Esophagus squamous epithelium (tissue), 5 donors: ENCODE data around the gene ITGAL. TPM values are rescaled to one million over a fixed set of nuclear protein-coding genes. Genes with fewer than 3 reads are reported as not detected.

ENCODE experiments used
- DNase-seq: peaks from one replicate; lab custom pipeline; 2025; lab: John Stamatoyannopoulos, UW
- H3K27ac ChIP-seq, 4 donors: fragments of 200-600 bp; sonication (generic); one replicate each; pipeline ENCODE4 v1.5.1; 2016 to 2019; ENCODE audit warnings: mild to moderate bottlenecking in 1 of 4
- H3K27me3 ChIP-seq, 4 donors: fragments of 200-600 bp; sonication (generic); 1 replicate in 3 of 4; 2 replicates in 1 of 4; pipeline versions ENCODE4 v1.5.1 to v1.6.0; 2017 to 2021; ENCODE audit warnings: antibody characterized with exemption in 1 of 4
- H3K36me3 ChIP-seq, 3 donors: fragments of 200-600 bp; sonication (generic); one replicate each; pipeline ENCODE4 v1.5.1; 2016 to 2019
- H3K4me1 ChIP-seq, 3 donors: fragments of 200-600 bp; sonication (generic); one replicate each; pipeline ENCODE4 v1.5.1; 2017 to 2019
- H3K4me3 ChIP-seq, 4 donors: fragments of 200-600 bp; sonication (generic); 1 replicate in 3 of 4; 2 replicates in 1 of 4; pipeline ENCODE4 v1.5.1; 2016 to 2019; ENCODE audit warnings: mild to moderate bottlenecking in 2 of 4, moderate library complexity in 1 of 4
- H3K9me3 ChIP-seq, 3 donors: fragments of 200-600 bp; sonication (generic); one replicate each; pipeline ENCODE4 v1.5.1; 2016 to 2019
- POLR2A ChIP-seq, 4 donors: fragments of 450-650 bp; IDR thresholded peaks; one replicate each; pipeline ENCODE4 v1.6.1; 2017; ENCODE audit warnings: antibody characterized with exemption in 4 of 4, mild to moderate bottlenecking in 4 of 4, moderate library complexity in 3 of 4
- WGBS, 2 donors: methylation state at CpG; one replicate each; pipeline ENCODE4 v1.1.5; 2018; 5-methylcytosine and 5-hydroxymethylcytosine counted together
- intact Hi-C: fragments of 100-400 bp; cut with DNase I; formaldehyde crosslinking; loops from one replicate; pipeline ENCODE4 v1.15.0; 2022
- total RNA-seq, 4 donors: library from RNA; depleted of rRNA; stranded (reverse); fragments of >200 nt; gene quantifications; one replicate each; pipeline ENCODE4 v1.1.0, GENCODE V29; 2016
- TF ChIP-seq, protein P1 (sequence below), 6 experiments: fragments of 450-650 bp in 4 of 6; fragments of 200-600 bp in 2 of 6; sonication (generic) in 2 of 6; IDR thresholded peaks; one replicate each; pipeline ENCODE4 v1.5.1; 2016 to 2019; ENCODE audit warnings: antibody characterized with exemption in 6 of 6, mild to moderate bottlenecking in 4 of 6, moderate library complexity in 4 of 6
- donor health status: DM: yes; HTN: yes; CAD: no.

ITGAL gene
- total RNA-seq, 4 donors from 2014 or later = 1.3 to 4.4 (median 2.4) TPM

DNA sequence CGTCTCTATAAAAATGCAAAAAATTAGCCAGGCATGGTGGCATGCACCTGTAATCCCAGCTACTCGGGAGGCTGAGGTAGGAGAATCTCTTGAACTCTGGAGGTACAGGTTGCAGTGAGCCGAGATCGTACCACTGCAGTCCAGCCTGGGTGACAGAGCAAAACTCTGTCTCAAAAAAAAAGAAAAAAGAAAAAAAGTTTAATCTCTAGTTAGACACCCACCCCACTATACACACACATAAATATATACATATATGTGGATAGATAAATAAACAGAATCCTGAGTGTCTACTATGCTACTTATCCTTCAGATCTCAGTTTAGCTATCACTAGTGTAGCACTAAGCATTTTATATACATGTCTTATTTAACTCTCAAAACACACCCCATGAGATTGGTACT is 18.7 kb downstream of the ITGAL start:
- TF ChIP-seq POLR2A (IDR thresholded peaks at IDR 0.05) = no peak
- TF ChIP-seq, protein P1, sequence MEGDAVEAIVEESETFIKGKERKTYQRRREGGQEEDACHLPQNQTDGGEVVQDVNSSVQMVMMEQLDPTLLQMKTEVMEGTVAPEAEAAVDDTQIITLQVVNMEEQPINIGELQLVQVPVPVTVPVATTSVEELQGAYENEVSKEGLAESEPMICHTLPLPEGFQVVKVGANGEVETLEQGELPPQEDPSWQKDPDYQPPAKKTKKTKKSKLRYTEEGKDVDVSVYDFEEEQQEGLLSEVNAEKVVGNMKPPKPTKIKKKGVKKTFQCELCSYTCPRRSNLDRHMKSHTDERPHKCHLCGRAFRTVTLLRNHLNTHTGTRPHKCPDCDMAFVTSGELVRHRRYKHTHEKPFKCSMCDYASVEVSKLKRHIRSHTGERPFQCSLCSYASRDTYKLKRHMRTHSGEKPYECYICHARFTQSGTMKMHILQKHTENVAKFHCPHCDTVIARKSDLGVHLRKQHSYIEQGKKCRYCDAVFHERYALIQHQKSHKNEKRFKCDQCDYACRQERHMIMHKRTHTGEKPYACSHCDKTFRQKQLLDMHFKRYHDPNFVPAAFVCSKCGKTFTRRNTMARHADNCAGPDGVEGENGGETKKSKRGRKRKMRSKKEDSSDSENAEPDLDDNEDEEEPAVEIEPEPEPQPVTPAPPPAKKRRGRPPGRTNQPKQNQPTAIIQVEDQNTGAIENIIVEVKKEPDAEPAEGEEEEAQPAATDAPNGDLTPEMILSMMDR (IDR thresholded peaks at IDR 0.05) = no peak
- H3K9me3 ChIP-seq = no peaks in the 10 kb centered on the region
- no peaks in the 10 kb centered on the region for H3K36me3 ChIP-seq
- no peak for DNase-seq
- intact Hi-C loops = no loop called here
- H3K4me3 ChIP-seq = no peak overlapping the region
- peaks cover 0 to 6% (median 0%) of the 10 kb centered on the region in 4 donors for H3K27me3 ChIP-seq
- H3K4me1 ChIP-seq = peaks cover 0 to 33% (median 0%) of the 10 kb centered on the region in 3 donors
- H3K27ac ChIP-seq = no peak overlapping the region
- 82 to 84% methylated on average over 3 to 4 of the region's 4 CpGs for WGBS, 2 donors

DNA sequence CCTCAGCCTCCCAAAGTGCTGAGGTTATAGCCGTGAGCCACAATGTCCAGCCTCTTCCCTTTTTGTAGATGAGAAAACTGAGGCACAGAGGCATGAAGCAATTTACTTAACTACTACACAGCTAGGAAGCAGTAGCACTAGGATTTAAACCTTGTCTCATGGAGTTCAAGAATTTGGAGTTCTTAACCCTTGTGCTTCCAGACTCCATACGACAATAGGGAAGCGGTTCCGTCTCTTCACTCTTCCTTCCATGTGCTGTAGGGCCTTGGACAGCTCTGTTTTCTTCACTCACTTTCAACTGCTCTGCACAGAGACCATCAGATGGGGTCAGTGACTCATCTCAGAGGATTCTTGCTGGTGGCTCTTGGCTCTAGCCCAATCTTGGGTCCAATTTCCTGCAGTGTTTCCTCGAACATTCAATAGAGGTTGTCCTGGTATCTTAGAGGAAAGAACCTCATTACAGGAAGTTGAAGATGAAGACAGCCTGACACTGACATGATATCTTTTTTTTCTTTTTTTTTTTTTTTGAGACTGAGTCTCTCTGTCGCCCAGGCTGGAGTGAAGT is 19.3 kb downstream of the ITGAL start:
- Histone ChIP-seq H3K4me3 (no peak overlapping the region), H3K27me3 (peaks cover 0 to 7% (median 0%) of the 10 kb centered on the region in 4 donors), H3K27ac (no peak overlapping the region), H3K36me3 (no peaks in the 10 kb centered on the region), H3K9me3 (no peaks in the 10 kb centered on the region), H3K4me1 (peaks cover 0 to 33% (median 0%) of the 10 kb centered on the region in 3 donors)
- intact Hi-C loops = no loop called here
- DNase-seq = no peak
- TF ChIP-seq POLR2A (IDR thresholded peaks at IDR 0.05) = no peak
- TF ChIP-seq, protein P1 (IDR thresholded peaks at IDR 0.05) = no peak
- 30 to 41% methylated on average over 6 of the region's 6 CpGs for WGBS, 2 donors

DNA sequence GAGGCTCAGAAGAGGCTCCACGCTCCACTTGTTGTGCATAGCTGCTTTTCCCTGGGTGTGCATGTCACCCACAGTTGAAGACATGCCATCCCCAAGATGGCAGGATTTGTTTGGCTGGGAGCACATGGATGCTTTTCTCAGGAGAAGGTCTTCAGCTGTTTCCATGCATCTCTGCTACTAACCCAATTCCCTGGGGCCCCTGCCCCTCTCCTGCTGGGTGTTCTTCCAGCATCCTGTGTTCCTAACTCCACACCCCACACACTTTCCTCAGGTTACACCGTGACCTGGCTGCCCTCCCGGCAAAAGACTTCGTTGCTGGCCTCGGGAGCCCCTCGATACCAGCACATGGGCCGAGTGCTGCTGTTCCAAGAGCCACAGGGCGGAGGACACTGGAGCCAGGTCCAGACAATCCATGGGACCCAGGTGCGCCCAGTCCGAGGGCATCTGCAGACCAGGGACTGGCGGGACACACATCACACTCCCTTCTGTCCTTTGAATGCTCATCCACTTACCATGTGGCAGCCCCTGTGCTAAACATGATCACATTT is 21.5 kb downstream of the ITGAL start:
- H3K9me3 ChIP-seq = no peaks in the 10 kb centered on the region
- H3K36me3 ChIP-seq = no peaks in the 10 kb centered on the region
- H3K4me3 ChIP-seq = no peak overlapping the region
- TF ChIP-seq POLR2A (IDR thresholded peaks at IDR 0.05) = no peak
- H3K4me1 ChIP-seq = peaks cover 0 to 32% (median 0%) of the 10 kb centered on the region in 3 donors
- H3K27ac ChIP-seq = no peak overlapping the region
- no peak for DNase-seq
- intact Hi-C loops = no loop called here
- 76 to 83% methylated on average over 8 to 10 of the region's 11 CpGs for WGBS, 2 donors
- peaks cover 0 to 7% (median 0%) of the 10 kb centered on the region in 4 donors for H3K27me3 ChIP-seq

DNA sequence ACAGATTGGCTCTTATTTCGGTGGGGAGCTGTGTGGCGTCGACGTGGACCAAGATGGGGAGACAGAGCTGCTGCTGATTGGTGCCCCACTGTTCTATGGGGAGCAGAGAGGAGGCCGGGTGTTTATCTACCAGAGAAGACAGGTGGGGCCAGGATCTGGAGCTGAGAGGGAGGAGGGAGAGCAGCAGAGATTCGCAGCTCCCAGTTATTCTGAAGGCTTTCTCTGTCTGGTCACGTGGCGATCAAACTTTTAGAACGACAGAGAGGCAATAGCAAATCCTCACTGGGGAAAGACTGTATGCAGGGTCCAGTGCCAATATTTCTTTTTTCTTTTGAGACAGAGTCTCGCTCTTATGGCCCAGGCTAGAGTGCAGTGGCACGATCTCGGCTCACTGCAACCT is 22.2 kb downstream of the ITGAL start:
- H3K4me1 ChIP-seq = peaks cover 0 to 25% (median 0%) of the 10 kb centered on the region in 3 donors
- H3K27ac ChIP-seq = no peak overlapping the region
- WGBS, 2 donors = 67 to 81% methylated on average over 8 to 11 of the region's 12 CpGs
- H3K27me3 ChIP-seq = peaks cover 0 to 7% (median 0%) of the 10 kb centered on the region in 4 donors
- H3K36me3 ChIP-seq = no peaks in the 10 kb centered on the region
- intact Hi-C loops = no loop called here
- DNase-seq = no peak
- TF ChIP-seq POLR2A (IDR thresholded peaks at IDR 0.05) = no peak
- TF ChIP-seq, protein P1 (IDR thresholded peaks at IDR 0.05) = no peak
- no peak overlapping the region for H3K4me3 ChIP-seq
- no peaks in the 10 kb centered on the region for H3K9me3 ChIP-seq

DNA sequence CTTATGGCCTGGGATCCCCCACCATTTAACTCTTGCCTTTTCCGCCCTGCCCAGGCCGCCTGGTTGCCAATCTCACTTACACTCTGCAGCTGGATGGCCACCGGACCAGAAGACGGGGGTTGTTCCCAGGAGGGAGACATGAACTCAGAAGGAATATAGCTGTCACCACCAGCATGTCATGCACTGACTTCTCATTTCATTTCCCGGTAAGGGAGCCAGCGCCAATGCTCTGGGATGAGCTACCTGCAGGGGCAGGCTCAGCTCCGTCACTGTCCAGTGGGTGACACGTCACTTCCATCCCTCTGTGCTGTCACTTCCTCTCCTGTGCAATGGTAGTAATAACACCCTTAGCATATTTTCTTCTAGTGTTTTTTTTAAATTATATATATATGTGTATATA is 26.7 kb downstream of the ITGAL start:
- WGBS, 2 donors = 67 to 79% methylated on average over 5 to 8 of the region's 8 CpGs
- no peak for TF ChIP-seq POLR2A (IDR thresholded peaks at IDR 0.05)
- TF ChIP-seq, protein P1 (IDR thresholded peaks at IDR 0.05) = no peak
- H3K4me3 ChIP-seq = no peak overlapping the region
- intact Hi-C loops = no loop called here
- no peaks in the 10 kb centered on the region for H3K4me1 ChIP-seq
- no peak for DNase-seq
- H3K9me3 ChIP-seq = no peaks in the 10 kb centered on the region
- H3K27me3 ChIP-seq = peaks cover 0 to 4% (median 0%) of the 10 kb centered on the region in 4 donors
- H3K27ac ChIP-seq = no peak overlapping the region
- no peaks in the 10 kb centered on the region for H3K36me3 ChIP-seq
